AG09309 (cell line): ENCODE results near the gene CREB5.

Experiments used
- DNase-seq: peaks from one replicate; pipeline ENCODE4 v3.0.0-alpha.2; 2010; ENCODE audit warnings: low read depth
- H3K4me3 ChIP-seq: 2 replicates; pipeline ENCODE4 v1.5.1; 2011; ENCODE audit warnings: mild to moderate bottlenecking, low read depth, low read length, moderate library complexity; ENCODE audit not compliant: control insufficient read depth
- CTCF ChIP-seq: IDR thresholded peaks from 2 replicates; pipeline ENCODE4 v1.5.1; 2011; ENCODE audit warnings: mild to moderate bottlenecking, low read depth, low read length, inconsistent platforms; ENCODE audit not compliant: insufficient read depth, control insufficient read depth; ENCODE audit errors: missing control alignments

CREB5 gene

DNA sequence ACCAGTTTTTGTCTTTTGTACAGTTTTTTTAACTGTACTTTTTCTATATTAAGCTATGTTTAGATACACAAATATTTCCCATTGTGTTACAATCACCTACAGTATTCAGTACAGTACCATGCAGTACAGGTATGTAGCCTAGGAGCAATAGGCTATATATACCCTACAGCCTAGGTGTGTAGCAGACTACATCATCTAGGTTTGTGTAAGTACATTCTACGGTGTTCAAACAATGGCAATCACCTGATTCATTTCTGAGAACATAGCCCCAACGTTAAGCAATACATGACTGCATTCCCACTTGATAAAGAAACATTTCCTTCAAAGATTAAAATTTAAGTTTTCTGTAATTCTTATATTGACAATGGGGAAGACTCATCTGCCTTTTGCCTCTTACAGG, 456.4 kb downstream of the CREB5 start:
- no peak for TF ChIP-seq CTCF
- H3K4me3 ChIP-seq: no peak overlapping the region
- DNase-seq: no peak

GRCh38 chr7:28871077-28871476, 458.8 kb downstream of the CREB5 start:
- DNase-seq: no peak
- no peak for TF ChIP-seq CTCF
- H3K4me3 ChIP-seq: no peak overlapping the region

DNA sequence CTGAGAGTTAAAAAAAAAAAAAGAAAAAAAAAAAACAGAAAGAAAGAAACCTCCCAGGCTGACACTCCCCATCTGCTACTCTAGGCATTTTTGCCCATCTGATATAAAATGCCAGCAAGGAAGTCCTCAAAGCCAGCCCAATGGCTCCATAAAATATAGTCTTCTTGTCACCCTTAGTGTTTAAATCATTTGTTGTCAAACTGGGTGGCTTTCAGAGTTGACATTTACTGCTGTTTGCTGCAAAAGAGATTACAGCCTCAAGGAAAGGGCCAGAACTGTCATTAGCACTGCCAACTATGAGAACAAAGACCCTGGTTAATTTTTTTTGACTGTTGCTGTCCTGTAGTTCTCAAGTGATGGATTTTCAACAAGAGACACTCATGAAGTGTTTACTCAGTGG, 459.3 kb downstream of the CREB5 start:
- DNase-seq: no peak

GRCh38 chr7:28872226-28872625, 459.9 kb downstream of the CREB5 start:
- TF ChIP-seq CTCF: no peak
- no peak overlapping the region for H3K4me3 ChIP-seq
- DNase-seq: no peak

More for the DNA sequence above, 459.3 kb downstream of the CREB5 start:
- no peak overlapping the region for H3K4me3 ChIP-seq
- TF ChIP-seq CTCF: no peak

DNA sequence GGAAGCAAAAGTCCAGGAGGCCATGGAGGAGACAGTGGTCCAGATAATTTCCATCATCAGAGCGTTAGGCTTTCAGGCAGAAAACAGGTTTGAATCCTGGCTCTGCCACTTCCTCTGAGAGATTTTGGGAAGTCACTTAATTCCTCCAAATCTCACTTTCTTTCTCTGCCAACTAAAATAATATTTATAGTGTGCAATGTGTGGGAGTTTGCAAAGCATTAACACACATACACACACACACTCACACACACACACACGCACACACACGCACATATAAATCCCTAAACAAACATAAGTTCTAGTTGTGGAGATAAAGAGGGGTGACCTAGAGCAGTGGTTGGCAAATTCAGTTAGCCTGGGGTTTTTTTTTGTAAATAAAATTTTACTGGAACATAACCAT, 461.0 kb downstream of the CREB5 start:
- no peak for DNase-seq
- TF ChIP-seq CTCF: no peak
- H3K4me3 ChIP-seq: no peak overlapping the region

- TF ChIP-seq CTCF: no peak
- no peak for DNase-seq
- no peak overlapping the region for H3K4me3 ChIP-seq
Measured at GRCh38 chr7:28874001-28874400, 461.7 kb downstream of the CREB5 start.
